ENCODE results near the gene SAP30L.

The SAP30L gene

GRCh38 chr5:154419236-154419635 is 26.6 kb upstream of the SAP30L start:
- no peak for DNase-seq (ENCODE audit: low read depth in 1 of 2, low spot score in 1 of 2)

- DNase-seq (ENCODE audit: low read depth in 1 of 2, low spot score in 1 of 2) = no peak
Observed at GRCh38 chr5:154421868-154422267, 23.9 kb upstream of the SAP30L start.

- no peak for DNase-seq (ENCODE audit: low read depth in 1 of 2, low spot score in 1 of 2)
Observed at GRCh38 chr5:154422298-154422697, 23.5 kb upstream of the SAP30L start.

- no peak for DNase-seq (ENCODE audit: low read depth in 1 of 2, low spot score in 1 of 2)
Observed at GRCh38 chr5:154428208-154428607, 17.6 kb upstream of the SAP30L start.

GRCh38 chr5:154429341-154429740 is 16.5 kb upstream of the SAP30L start:
- DNase-seq (ENCODE audit: low read depth in 1 of 2, low spot score in 1 of 2) = no peak

- no peak for DNase-seq (ENCODE audit: low read depth in 1 of 2, low spot score in 1 of 2)
Observed at GRCh38 chr5:154430466-154430865, 15.3 kb upstream of the SAP30L start.

GRCh38 chr5:154430961-154431630 is 14.7 kb upstream of the SAP30L start:
- no peak for DNase-seq (ENCODE audit: low read depth in 1 of 2, low spot score in 1 of 2)

- no peak for DNase-seq (ENCODE audit: low read depth in 1 of 2, low spot score in 1 of 2)
Observed at GRCh38 chr5:154435226-154435625, 10.6 kb upstream of the SAP30L start.

- DNase-seq (ENCODE audit: low read depth in 1 of 2, low spot score in 1 of 2) = no peak
Observed at GRCh38 chr5:154437281-154437965, 8.4 kb upstream of the SAP30L start.

GRCh38 chr5:154440540-154440939 is 5.3 kb upstream of the SAP30L start:
- DNase-seq (ENCODE audit: low read depth in 1 of 2, low spot score in 1 of 2) = no peak

- no peak for DNase-seq (ENCODE audit: low read depth in 1 of 2, low spot score in 1 of 2)
Observed at GRCh38 chr5:154442801-154443200, 3.0 kb upstream of the SAP30L start.

- DNase-seq (ENCODE audit: low read depth in 1 of 2, low spot score in 1 of 2) = peak in 1 of 2 donors; percentile 1
Observed at GRCh38 chr5:154444556-154445421, 1.0 kb upstream of the SAP30L start.

GRCh38 chr5:154446195-154447088 is 645 bp downstream of the SAP30L start:
- peak; percentile 9 to 20 for DNase-seq (ENCODE audit: low read depth in 1 of 2, low spot score in 1 of 2)

GRCh38 chr5:154447089-154447725 is 1.4 kb downstream of the SAP30L start:
- DNase-seq (ENCODE audit: low read depth in 1 of 2, low spot score in 1 of 2) = no peak

GRCh38 chr5:154449786-154450185 is 4.0 kb downstream of the SAP30L start:
- DNase-seq (ENCODE audit: low read depth in 1 of 2, low spot score in 1 of 2) = no peak

- no peak for DNase-seq (ENCODE audit: low read depth in 1 of 2, low spot score in 1 of 2)
Observed at GRCh38 chr5:154451957-154452356, 6.2 kb downstream of the SAP30L start.

- no peak for DNase-seq (ENCODE audit: low read depth in 1 of 2, low spot score in 1 of 2)
Observed at GRCh38 chr5:154455585-154455984, 9.8 kb downstream of the SAP30L start.

- no peak for DNase-seq (ENCODE audit: low read depth in 1 of 2, low spot score in 1 of 2)
Observed at GRCh38 chr5:154456540-154456939, 10.7 kb downstream of the SAP30L start.

- DNase-seq (ENCODE audit: low read depth in 1 of 2, low spot score in 1 of 2) = no peak
Observed at GRCh38 chr5:154459015-154459414, 13.2 kb downstream of the SAP30L start.

GRCh38 chr5:154460172-154460571 is 14.4 kb downstream of the SAP30L start:
- DNase-seq (ENCODE audit: low read depth in 1 of 2, low spot score in 1 of 2) = no peak

Data from stimulated activated CD4-positive, alpha-beta T cell treated with anti-CD3 and anti-CD28 coated beads, Interleukin-15, amount 100 ng/mL, for 1 hour (primary cell).